ENCODE measurements around the gene FLT1.

Gene FLT1

DNA sequence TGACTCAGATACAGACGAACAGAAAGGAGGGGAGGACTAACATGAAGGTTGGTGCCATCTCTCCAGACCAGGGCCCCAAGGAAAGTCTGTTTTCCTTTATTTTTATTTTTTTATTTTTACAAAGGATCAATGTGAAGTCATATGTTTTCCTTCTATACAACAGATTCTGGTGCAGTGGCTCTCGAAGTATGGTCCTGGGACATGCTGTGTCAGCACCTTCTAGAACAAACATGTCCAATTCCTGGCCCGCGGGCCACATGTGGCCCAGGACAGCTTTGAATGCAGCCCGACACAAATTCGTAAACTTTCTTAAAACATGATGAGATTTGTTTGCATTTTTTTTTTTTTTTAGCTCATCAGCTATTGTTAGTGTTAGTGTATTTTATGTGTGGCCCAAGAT is 174.7 kb downstream of the FLT1 start:
- DNase-seq (ENCODE audit: low read depth in 3 of 3), result no peak

DNA sequence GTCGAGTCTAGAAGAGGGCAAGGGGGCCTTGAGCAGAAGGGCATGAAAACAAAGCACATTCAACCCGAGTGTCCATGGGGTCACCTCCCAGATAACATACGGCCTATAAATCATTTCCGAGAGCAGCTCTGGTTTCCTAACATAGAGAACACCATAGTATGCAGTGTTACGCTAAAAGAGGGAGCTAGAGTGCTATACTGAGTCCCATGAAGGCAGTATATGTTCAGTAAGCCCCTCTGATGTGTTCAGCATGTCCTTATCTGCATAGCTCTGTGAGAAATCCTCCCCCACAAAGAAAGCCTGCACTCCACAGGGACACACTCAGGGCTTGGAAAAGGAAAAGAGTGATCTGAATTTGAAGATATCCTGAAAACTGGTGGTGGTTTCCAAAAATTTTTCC is 175.4 kb downstream of the FLT1 start:
- no peak for DNase-seq (ENCODE audit: low read depth in 3 of 3)

DNA sequence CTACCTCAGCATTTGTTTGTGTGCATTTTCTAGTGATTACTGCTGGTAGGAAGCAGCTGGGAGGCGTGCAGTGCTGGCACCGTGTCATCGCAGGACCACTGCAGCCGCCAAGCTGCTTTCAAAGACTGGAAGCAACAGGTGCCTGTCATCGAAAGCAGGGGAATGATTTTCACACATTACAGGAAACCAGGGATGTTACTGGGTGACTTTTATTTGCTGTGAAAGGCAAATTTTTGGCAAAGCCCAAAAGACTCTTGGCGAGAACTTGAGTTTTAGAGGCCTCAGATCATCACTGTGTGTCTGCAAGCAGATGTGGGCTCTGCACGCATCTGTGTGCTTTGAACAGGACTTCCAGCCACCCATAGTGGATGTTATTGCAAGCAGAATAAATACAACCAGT is 176.4 kb downstream of the FLT1 start:
- DNase-seq (ENCODE audit: low read depth in 3 of 3), result no peak

DNA sequence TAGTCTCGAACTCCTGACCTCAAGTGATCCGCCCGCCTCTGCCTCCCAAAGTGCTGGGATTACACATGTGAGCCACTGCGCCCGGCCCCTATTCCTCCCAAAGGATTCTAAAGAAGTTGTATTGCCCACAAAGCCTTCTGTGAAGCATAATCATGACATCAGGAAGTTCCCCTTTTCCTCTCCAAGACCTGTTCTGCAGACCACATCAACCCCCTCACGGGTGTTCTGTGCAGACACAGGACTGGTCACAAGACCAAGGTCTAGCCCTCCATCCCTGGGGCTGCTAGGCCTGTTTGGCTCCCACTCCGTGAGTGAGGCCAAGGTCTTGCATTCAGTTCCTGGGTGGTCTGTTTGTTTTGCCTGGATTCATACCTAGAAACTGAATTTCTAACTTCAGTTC is 178.1 kb downstream of the FLT1 start:
- no peak for DNase-seq (ENCODE audit: low read depth in 3 of 3)

DNA sequence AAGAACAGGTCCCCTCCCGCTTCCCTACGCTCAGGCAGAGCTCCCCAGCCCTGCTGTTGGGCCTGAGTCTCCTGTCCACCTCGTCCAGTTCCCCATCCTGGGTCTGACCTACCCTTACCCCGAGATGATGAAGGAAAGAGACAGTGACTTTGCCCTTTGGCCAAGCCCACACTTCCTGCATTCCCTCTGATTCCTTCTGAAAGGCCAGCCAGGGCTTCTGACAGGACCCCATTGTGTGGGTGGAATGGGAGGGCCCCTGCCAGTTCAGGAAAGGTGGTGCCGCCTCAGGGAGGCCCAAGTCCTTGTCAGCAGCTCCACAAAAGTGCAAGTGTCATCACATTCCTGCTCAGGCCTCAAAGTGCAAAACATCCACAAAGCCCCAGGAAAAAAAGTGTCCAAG is 178.8 kb downstream of the FLT1 start:
- DNase-seq (ENCODE audit: low read depth in 3 of 3), result no peak

DNA sequence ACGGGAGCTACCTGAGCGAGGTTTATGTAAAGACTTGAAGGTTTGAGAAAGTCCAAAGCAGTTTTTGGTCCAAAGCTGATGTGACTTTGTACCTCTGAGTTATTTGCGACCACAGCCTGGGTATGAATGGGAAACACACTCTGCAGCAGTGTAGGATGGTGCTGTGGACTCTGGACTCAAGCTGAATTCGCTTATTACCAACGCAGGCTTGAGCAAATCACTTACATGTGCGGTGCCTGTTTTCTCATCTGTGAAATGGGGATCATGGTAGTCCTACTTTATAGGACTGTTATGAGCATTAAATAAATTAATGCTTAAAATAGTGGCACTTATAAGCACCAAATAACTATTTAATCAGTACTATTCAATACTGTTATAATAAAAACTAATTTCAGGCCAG is 180.0 kb downstream of the FLT1 start:
- DNase-seq (ENCODE audit: low read depth in 3 of 3), result no peak

DNA sequence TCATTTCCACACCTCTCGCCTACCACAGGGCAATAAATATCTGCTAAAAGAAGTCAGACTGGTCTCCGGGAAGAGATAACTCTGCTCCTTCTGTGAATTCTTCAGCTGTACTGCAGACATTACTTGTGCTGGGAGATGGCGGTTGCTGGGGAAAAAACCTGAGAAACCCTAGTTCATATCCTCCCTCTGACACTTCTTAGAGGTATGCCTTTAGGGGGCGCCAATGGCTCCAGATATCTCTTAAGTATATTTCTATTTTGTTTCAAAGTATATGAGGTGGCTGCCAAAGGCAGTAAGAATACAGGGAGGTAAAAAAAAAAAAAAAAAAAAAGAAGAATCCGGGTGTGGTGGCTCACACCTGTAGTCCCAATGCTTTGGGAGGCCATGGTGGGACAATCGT is 181.3 kb downstream of the FLT1 start:
- DNase-seq (ENCODE audit: low read depth in 3 of 3), result no peak

DNA sequence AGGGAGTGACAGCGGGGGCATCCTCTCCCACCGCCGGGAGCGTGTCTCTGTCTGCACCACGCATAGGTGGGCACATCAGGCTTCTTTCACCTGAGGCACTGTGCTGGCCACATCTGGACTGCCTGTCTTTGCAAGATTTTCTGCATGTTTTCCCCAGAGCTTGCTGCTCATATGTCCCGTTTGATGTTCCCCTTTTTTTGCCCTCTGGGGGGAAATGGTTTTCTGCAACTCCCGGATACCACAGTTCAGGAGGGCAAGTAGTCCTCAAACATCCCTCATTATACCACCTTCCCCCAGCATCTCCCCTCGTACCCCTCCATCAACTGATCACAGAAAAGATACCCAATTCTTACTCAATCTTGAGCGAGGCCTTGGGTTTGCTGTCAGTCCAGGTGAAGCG is 188.6 kb downstream of the FLT1 start:
- no peak for DNase-seq (ENCODE audit: low read depth in 3 of 3)

DNA sequence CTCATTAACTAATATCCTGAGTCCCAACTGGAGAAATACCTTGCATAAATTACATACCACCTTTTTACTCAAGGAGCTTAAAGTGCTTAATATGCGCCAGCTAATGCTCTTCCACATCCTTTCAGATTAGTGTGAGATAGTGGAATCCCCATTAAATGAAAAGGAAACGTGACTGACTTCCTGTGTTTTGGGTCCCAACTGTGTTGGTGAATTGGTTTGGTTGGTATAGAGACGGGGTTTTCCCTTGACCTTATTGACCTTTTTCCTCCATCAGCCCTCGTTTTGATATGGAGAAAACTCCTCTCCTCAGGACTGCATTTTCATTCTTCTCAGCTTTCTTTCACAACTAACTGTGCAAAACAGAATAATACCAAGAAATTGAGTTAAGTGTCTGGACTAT is 193.1 kb downstream of the FLT1 start:
- DNase-seq (ENCODE audit: low read depth in 3 of 3), result no peak

DNA sequence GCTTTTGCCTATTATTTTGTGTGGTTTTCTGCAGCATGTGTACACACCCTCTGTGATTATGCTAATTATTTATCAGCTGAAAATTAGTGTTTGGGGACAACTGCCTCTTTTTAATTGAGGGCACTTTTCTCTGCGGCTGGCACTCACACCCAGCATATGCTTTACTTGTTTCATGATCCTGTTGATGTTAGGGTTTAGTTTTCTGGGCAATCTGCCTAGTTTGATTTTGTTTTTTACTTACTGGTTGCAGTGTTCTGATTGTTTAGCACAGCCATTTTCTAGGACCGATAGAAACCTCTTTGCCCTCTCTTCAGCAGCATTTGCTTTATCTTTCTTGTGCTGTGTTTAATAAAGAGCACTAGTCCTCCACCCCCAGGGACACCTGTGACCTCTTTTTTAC is 195.0 kb downstream of the FLT1 start:
- no peak for DNase-seq (ENCODE audit: low read depth in 3 of 3)

DNA sequence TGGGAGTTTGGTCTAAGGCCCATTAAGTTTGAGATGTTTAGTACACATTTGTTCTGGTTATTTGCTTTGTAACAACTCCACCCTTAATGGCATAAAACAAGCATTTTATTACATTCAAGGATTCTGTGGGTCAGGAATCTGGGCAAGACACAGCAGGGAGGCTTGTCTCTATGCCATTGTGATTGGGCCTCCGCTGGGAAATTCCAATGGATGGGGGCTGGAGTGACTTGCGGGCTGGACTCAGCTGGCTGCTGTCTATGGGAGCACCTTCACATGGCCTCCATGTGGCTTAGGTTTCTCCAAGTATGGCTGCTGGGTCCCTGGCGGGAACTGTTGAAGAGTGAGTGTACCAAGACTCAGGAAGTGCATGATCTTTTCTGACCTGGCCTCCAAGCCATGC is 197.6 kb downstream of the FLT1 start:
- no peak for DNase-seq (ENCODE audit: low read depth in 3 of 3)

DNA sequence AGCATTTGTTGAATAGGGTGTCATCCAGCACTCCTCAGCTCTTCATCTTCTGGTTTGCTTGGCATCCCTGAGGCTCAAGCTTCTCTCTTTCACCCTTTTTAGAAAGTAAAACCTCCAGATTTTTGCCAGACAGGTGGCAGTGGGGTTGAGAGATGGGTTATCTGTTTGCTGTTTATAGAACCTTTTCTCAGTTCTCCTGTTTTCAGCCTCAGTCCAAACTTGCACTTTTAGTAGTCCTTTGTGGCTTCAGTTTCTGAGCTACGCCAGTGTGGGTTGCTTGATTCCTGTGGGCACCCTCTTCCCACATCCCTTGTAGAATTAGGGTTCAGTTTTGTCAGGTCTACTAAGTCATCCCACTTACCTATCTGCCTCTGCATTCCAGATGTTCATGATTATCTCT is 208.7 kb downstream of the FLT1 start:
- DNase-seq (ENCODE audit: low read depth in 3 of 3), result no peak

DNA sequence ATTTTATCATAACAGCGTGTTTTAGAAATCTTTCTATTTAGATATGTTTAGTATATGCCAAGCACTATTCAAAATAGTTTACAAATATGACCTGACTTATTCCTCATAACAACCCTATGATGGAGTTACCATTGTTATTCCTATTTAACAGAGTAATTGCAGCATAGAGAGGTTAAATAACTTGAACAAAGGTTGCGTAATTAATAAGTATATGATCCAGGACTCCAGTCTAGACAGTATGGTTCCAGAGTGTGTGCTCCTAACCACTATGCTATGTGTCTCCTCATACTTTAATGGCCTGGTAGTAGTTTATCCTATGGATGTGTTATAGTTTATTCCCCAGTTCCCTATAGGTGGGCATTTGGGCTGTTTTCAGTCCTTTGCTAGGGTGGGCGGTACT is 211.3 kb downstream of the FLT1 start:
- no peak for DNase-seq (ENCODE audit: low read depth in 3 of 3)

DNA sequence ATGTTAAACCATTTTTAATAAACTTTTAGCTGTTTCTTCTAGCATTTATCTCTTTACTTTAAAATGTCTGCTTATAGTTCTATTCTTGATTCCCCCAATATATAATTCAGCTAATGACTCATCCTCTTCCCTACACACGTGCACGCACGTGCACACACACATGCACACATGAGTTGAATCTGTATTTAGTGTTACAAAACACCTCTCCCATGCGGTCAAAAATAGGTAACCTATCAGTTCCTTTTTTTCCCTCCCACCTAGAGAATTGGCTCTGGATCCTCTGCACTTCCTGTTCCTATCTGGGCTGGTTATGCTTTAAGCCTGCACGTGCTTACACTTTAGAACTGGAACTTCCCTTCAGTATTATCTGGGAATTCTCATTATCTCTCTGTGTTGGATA is 212.5 kb downstream of the FLT1 start:
- DNase-seq (ENCODE audit: low read depth in 3 of 3), result no peak

DNA sequence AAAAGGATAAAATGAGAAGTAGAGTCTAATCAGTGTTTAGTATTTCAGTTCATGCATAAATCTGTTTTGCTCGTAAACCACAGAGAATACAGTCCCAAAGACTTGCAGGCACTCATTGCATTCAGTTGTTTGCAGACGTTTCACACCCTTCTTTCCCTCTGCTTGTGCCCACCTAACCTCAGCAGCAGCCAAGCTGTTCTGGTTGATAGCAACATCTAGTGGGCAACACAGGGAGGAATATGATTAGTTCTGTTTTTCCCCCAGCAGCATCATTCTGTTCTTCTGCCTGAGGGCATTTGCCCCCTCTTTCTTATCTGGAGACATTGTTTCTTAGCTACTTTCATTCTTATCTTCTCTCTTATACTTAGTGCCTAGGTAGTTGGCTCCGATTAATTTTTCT is 221.0 kb downstream of the FLT1 start:
- no peak for DNase-seq (ENCODE audit: low read depth in 3 of 3)

DNA sequence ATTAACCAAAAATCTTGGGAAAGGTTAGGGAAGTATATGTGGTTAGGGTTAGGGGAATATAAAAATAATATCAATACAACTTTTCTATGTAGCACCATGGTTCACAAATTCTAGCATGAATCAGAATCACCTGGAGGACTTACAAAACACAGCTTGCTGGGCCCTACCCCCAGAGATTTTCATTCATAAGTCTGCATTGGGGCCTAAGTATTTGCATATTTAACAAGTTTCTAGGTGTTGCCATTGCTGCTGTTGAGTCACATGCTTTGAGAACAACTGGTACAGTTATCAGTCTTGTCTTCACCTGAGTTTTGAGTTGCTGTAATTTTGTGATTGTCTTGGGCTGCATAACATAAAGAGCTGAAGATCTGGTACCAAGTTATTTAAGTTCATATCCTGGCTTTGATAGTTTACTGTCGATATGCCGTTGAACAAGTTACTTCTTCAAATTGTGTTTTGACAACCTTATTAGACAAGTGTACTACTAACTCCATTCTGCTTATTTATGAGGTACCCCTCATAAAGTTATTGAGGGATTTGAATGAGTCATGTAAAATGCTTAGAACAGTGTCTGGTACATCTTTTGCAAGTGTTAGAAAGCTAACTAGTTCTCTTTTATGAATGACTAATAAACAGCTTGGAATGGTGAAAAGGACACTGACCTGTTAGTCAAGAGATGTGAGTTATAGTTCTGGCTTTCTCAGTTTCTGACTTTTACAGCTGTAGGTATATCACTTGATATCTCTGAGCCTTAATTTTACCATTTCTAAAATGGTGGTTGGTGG is 223.7 kb downstream of the FLT1 start:
- no peak for DNase-seq (ENCODE audit: low read depth in 3 of 3)

DNA sequence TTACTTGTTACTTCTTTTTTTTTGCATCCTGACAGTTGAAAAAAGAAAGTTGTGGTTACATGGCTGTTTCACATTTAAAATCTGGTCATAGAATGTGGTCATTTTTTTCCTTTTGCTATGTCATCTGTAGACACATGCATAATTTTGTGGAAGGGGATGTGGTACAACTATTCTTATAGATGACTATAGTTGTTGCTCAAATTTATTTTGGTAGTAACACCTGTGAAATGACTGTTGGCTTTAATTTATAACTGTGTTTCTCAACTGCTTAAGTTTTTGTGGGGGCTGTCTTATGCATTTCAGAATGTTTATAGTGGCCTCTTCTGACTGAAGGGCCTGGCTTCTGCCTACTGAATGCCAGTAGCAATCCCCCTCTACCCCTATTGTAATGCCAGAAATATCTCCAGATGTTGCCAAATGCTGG is 226.1 kb downstream of the FLT1 start:
- no peak for DNase-seq (ENCODE audit: low read depth in 3 of 3)

DNA sequence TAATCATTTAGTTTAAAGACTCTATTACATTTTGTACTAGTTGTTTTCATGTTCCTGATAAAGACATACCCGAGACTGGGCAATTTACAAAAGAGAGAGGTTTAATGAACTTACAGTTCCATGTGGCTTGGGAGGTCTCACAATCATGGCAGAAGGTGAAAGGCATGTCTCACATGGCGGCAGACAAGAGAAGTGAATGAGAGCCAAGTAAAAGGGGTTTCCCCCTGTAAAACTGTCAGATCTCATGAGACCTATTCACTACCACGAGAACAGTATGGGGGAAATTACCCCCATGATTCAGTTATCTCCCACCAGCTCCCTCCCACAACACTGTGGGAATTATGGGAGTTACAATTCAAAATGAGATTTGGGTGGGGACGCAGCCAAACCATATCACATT is 227.4 kb downstream of the FLT1 start:
- no peak for DNase-seq (ENCODE audit: low read depth in 3 of 3)

DNA sequence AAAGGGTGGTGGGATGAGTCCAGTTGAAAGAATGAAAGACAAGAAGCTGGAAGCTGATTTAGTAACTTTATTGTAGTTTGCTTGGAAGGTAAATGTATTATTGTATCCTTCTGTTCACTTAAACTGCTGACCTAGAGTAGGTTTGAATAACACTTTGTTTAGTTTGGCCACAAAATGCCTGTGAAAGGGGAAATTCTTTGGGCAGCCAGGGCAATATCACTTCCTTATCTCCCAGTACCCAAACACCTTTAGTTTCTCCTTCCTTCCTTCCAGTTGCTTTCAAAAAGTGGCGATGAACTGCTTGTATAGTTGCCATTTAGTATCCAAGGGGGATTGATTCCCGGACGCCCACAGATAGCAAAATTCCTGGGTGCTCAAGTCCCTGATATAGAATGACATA is 236.5 kb downstream of the FLT1 start:
- DNase-seq (ENCODE audit: low read depth in 3 of 3), result no peak

DNA sequence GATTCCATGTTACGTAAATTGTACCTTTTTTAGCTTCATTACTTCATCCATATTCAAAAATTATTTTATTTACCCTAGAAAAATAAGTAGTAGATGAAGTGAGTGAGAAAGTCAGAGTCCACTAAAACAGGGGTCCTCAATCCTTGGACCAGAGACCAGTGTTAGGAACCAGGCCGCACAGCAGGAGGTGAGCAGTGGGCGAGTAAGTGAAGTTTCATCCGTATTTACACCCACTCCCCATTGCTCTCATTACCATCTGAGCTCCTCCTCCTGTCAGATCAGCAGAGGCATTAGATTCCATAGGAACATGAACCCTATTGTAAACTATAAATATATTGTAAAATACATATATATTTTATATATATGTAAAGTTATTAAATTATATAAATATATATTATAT is 237.6 kb downstream of the FLT1 start:
- DNase-seq (ENCODE audit: low read depth in 3 of 3), result no peak

DNA sequence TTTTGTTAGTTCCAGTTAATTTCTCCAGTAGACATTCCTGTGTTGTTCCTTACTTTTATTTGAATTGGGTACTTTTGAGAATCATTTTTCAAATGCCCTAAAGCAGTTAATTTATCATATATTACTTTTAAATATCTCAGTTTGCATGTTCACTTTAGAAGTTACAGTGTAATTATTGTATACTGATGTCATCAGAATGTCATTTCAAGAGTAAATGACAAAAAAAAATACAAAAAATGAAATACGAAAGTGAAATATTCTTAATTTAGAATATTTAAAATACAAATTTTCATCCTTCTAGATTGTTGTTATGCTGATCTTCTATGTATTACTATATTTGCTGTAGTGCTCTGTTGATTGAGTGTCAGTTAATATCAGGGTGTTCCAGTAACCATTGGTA is 242.4 kb downstream of the FLT1 start:
- no peak for DNase-seq (ENCODE audit: low read depth in 3 of 3)

DNA sequence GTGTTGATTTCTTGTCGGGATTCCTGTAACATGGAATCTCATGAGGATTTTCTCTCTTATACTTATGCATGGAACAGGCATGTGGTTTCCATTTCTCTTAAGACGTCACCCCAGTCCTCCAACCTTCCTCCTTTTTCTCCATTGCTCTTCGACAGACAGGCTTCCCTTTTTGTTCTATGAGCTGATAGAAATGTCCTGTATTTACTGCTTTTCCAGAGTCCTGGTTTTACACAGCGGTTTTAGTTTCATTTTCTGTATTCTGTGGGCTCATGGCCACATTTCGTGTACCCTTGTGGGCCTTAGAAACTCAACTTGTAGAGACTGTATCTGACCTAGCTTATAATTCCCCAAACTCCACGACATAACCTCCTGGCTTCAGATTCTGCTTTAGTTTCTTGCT is 243.5 kb downstream of the FLT1 start:
- no peak for DNase-seq (ENCODE audit: low read depth in 3 of 3)

DNA sequence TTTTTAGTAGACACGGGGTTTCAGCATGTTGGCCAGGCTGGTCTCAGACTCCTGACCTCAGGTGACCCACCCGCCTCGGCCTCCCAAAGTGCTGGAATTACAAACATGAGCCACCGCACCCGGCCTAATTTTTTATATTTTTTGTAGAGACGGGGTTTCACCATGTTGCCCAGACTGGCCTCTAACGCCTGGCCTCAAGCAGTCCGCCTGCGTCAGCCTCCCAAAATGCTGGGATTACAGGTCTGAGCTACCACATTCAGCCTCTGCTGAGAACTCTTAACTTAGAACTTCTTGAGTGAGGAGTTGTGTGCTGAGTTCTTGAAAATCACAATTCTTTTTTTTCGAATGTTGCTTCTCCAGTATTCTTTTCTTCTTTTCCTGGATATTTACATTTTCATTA is 244.4 kb downstream of the FLT1 start:
- no peak for DNase-seq (ENCODE audit: low read depth in 3 of 3)
